UCSD-AML1 (cell line): ENCODE measurements around the gene ST6GAL1.
"Not testable (repeated sequence)": the region's sequence is repeated elsewhere in the genome, so short reads cannot be mapped to it uniquely, and the experiment has no call there.

Source experiments
- DNase-seq: peaks from one replicate; lab custom pipeline; 2025; ENCODE audit not compliant: unreplicated experiment; lab: John Stamatoyannopoulos, UW

Gene ST6GAL1, protein sequence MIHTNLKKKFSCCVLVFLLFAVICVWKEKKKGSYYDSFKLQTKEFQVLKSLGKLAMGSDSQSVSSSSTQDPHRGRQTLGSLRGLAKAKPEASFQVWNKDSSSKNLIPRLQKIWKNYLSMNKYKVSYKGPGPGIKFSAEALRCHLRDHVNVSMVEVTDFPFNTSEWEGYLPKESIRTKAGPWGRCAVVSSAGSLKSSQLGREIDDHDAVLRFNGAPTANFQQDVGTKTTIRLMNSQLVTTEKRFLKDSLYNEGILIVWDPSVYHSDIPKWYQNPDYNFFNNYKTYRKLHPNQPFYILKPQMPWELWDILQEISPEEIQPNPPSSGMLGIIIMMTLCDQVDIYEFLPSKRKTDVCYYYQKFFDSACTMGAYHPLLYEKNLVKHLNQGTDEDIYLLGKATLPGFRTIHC

DNA sequence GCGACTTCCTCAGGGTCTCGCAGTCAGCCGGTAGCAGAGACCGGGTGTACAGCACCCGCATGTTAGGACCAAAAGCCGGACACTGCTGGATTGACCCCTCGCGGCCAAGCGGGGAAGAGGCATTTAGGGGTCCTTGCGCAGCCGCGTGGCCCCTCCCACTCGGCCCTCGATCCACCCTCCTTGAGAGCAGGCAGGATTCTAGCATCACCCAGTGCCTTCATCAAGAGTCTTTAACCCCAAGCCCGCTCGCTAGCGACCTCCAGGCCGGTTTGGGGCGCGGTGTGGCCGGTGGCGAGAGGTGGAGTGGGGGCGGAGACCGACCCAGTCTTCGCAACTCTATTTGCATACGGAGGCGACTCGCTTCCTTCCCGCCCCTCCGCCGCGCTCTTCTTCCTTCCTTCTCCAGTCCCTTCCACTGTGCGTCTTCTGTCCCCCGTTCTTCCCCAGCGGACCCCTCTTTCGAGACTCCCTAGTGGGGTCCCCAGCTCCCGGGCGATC, at the start of gene ST6GAL1:
TSS of gene ST6GAL1 (plus strand) at position 384 of the 498 bp plus-strand sequence. CDS start 112,178 bp downstream, outside the sequence.
- peak; percentile 87 for DNase-seq

DNA sequence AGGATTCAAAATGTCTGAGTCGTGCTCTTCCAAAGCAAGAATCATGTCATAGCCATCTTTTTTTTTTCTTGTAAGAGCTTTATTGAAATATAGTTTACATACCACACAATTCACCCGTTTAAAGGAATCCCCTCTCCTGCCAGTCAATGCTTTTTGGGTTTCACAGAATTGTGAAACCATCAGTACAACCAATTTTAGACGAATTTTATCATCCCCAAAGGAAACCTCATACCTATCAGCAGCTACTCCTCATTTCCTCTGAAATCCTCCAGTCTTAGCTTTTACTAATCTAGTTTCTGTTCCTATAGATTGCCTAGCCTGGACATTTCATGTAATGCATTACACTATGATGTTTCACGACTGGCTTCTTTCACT, 48.2 kb upstream of the ST6GAL1 start:
- no peak for DNase-seq

DNA sequence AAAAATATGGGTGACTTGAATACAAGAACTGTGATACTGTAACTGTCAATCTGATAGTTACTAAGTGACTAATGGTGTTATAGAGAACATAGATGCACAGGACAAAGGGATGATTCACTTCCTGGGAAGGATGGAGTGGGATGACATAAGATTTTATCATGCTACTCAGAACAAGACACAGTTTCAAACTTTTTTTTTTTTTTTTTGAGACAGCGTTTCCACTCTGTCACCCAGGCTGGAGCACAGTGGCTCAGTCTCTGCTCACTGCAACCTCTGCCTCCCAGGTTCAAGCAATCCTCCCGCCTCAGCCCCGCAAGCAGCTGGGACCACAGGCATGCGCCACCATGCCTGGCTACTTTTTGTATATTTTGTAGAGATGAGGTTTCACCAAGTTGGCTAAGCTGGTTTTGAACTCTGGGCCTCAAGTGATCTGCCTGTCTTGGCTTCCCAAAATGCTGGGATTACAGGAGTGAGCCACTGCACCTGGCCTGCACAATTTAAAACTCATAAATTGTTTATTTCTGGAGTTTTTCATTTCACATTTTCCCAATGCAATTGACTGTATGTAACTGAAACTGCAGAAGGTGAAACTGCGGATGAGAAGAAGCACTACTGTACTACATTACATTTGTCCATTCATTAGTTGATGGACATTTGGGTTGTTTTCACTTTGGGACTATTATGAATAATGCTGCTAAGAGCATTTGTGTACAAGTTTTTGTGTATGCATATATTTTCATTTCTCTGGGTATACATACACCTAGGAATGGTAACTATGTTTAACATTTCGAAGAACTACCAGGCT, 47.2 kb upstream of the ST6GAL1 start:
- DNase-seq = no peak

DNA sequence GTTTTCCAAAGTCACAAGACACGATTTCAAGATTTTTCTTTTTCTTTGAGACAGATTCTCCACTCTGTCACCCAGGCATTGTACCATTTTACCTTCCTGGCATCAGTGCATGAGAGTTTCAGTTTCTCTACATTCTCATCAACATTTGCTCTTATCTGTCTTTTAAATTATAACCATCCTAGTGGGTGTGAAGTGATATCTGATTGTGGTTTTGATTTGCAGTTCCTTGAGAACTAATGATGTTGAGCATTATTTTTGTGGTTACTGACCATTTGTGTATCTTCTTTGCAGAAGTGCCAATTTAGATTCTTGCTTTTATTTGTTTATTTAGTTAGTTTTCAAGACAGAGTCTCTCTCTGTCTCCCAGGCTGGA, 46.7 kb upstream of the ST6GAL1 start:
- DNase-seq = no peak

DNA sequence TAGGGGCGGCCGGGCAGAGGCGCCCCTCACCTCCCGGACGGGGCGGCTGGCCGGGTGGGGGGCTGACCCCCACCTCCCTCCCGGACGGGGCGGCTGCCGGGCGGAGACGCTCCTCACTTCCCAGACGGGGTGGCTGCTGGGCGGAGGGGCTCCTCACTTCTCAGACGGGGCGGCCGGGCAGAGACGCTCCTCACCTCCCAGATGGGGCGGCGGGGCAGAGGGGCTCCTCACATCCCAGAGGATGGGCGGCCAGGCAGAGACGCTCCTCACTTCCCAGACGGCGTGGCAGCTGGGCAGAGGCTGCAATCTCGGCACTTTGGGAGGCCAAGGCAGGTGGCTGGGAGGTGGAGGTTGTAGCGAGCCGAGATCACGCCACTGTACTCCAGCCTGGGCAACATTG, 45.5 kb upstream of the ST6GAL1 start:
- DNase-seq = not testable (repeated sequence)

DNA sequence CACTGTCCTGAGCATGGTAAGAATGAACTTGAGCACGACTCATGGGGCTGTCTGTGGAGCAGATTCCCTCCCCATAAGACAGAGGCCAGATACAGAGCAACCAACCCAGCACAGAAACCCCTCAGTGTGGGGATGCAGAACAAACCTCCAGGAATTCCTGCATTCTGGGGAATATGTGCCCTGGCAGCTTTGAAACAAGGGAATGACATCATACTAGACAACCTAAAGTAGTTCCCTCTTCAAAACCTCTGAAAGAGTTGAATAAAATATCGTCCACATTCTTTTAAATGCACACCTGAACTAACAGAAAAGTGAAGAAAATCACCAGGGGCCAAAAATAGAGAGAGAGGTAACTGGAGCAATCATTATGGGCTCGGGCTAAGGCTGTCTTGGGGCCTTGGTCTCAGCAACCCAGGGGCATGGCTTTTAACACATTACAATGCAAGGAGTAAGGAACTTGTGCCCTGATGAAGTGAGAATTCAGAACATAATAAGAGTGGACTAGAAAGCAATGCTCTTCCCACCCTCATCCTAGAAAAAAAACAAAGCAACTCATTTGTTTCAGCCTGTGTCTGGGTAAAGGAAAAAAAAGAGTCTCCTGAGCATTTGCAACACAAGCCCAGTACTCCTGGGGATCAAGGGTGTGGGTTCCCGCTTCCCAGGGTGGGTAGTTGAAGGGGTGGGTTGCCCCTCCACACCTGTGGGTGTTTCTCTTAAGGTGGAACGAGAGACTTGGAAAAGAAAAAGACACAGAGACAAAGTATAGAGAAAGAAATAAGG, 43.9 kb upstream of the ST6GAL1 start:
- no peak for DNase-seq

DNA sequence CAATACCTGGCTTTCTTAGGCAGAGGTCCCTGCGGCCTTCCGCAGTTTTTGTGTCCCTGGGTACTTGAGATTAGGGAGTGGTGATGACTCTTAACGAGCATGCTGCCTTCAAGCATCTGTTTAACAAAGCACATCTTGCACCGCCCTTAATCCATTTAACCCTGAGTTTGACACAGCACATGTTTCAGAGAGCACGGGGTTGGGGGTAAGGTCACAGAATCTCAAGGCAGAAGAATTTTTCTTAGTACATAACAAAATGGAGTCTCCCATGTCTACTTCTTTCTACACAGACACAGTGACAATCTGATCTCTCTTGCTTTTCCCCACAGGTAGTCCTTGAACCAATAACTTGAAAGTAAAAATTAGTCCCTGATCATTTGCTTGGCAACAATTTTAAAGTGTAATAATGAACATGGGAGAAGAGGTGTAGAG, 42.8 kb upstream of the ST6GAL1 start:
- not testable (repeated sequence) for DNase-seq

DNA sequence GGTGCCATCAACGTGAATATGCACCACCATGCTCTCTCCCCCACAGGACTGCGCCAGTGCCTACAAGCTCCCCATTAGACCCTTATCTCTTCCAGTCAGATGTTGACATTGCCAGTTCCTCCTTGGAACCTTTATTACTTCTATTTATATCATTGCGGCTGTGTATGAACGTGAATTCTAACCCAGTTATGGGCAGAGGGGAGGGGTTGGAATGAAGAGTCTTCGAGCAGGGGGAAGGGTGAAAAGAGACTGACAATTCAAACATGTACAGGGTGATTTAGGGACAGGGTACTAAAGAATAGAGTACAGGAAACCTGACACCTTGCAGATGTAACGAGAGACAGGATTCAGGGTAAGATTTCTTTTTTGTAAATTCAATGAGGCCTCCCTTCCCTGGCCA, 41.8 kb upstream of the ST6GAL1 start:
- peak; percentile 50 for DNase-seq

DNA sequence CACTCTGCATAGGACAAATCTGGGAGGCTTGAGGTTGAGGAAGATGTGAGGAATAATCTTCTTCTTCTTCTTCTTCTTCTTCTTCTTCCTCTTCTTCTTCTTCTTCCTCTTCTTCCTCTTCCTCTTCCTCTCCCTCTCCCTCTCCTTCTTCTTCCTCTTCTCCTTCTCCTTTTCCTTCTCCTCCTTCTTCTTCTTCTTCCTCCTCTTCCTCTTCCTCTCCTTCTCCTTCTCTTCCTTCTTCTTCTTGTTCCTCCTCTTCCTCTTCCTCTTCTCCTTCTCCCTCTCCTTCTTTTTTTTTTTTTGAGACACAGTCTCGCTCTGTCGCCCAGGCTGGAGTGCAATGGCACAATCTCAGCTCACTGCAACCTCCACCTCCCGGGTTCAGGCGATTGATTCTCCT, 40.6 kb upstream of the ST6GAL1 start:
- not testable (repeated sequence) for DNase-seq

DNA sequence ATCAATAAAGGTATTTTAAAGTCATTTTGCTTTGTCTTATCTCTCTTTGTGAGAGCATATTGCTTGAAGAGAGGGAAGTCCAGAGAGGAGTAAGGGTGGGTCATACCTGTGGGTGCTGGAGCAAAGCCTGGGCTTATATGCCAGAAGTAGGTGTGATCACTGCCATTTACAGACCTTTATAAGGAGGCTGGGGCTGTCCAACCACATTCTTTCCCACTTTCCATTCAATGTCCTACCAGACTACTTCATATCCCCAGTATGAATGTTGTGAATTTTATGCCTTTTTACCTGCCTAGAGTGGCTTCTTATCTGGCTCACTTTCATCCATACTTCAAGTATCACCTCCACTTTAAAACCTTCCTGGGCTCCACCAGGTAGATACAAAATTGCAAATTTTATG, 39.4 kb upstream of the ST6GAL1 start:
- DNase-seq = no peak

DNA sequence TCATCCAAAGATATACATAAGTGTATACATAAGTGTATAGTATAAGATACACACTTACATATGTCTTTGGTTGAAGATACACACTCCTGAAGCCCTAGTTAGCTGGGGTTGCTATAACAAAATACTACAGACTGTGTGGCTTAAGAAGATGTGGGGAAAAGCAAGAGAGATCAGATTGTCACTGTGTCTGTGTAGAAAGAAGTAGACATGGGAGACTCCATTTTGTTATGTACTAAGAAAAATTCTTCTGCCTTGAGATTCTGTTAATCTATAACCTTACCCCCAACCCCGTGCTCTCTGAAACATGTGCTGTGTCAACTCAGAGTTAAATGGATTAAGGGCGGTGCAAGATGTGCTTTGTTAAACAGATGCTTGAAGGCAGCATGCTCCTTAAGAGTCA, 37.3 kb upstream of the ST6GAL1 start:
- DNase-seq = not testable (repeated sequence)

DNA sequence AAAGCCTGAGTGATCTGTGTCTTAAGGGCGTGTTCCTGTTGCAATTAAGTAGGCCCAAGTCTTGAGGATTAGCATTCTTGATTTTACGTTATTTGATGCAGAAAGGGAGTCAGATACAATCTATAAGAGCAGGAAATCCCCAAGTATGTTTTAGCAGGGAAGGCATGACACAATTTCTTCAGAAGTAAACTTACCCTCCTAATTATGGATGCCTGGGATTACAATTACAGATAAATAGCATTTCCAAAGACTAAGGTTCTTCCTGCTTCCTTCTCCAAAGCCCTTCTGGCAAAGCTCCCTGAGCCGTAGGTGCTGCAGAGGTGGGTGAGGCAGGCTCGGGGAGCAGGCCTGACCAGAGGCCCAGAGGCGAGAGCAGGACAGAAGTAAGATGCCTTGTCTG, 34.9 kb upstream of the ST6GAL1 start:
- DNase-seq = no peak

DNA sequence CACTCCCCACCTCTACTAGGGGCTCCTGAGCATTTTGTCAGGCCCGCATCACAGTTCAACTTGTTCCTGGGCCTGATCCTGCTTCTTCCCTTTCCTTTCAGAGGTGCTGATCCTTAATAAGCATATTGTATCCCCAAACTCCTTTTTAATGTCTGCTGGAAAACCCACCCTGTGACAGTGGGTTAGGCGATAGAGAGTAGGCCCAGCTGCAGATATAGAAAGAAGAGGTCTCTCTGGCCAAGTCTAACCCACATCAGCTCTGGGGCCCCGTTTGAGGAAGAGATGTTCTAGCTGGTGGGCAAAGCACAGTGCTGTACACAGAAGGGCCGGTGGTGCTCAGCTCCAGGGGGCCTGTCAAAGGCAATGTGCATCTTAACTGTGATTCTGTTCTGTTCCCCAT, 34.3 kb upstream of the ST6GAL1 start:
- no peak for DNase-seq

DNA sequence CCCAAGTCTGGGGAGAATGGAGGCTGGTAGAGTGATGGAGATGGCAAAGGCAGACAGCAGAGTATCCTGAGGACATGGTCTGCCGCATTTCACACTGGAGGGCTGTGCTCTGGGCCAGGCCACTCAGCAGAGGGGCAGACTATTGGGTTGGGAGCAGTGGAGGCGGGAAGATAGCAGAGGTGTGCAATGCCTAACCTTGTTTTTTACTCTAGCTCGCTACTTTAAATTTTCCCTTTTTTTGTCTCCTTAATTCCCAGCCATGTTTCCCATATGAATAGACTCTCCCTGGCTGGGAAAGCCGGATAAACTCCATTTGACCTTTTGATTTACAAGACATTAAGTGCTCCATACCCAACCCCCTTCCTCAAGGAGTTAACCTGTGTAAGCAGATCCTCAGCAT, 33.5 kb upstream of the ST6GAL1 start:
- no peak for DNase-seq

DNA sequence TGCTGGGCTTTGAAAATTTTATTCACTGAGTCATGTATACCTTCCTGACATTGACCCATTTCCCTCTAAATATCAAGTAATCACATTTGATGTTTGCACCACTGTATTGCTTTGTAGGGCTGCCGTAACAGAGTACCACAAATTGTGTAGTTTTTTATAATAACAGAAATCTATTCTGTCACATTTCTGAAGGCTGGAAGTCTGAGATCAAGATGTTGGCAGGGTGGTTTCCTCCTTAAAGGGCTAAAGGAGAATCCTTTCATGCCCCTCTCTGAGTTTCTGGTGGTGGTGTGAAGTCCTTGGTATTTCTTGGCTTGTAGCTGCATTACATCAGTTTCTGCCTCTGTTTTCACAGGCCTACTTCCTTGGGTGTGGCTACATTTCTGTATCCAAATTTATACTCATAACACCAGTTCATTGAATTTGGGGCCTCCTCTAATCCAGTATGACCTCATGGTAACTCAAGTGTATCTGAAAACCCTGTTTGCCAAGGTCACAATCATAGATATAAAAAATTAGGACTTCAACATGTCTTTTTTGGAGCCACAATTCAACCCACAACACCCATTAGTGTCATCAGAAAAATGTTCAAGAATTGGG, 29.1 kb upstream of the ST6GAL1 start:
- no peak for DNase-seq

DNA sequence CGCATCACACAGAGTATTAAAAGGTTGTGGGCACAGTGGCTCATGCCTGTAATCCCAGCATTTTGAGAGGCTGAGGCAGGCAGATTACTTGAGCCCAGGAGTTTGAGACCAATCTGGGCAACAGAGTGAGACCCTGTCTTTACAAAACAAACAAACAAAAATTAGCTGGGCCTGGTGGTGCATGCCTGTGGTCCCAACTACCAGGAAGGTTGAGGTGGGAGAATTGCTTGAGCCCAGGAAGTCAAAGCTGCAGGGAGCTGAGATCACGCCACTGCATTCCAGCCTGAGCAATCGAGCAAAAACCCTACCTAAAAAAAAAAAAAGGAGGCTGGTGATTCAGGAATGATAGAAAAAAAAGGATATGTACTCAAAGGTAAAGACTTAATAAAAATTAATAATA, 28.2 kb upstream of the ST6GAL1 start:
- no peak for DNase-seq

DNA sequence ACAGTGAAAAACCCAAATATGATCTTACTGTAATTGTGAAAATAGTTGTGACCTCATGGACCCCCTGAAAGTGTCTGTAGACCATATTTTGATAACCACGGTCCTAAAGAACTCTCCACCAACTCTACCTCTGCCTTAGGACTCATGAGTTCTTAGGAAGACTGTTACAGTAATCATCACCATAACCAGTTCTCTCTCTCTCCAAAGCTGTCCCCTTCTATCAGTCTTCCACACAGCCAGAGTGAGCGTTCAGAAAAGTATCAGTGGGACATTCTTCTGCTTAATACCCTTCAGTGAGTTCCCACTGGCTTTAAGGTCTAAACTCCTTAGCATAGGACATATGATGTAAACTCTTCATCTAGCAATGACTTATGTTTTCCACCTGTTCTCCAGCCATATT, 27.6 kb upstream of the ST6GAL1 start:
- no peak for DNase-seq

DNA sequence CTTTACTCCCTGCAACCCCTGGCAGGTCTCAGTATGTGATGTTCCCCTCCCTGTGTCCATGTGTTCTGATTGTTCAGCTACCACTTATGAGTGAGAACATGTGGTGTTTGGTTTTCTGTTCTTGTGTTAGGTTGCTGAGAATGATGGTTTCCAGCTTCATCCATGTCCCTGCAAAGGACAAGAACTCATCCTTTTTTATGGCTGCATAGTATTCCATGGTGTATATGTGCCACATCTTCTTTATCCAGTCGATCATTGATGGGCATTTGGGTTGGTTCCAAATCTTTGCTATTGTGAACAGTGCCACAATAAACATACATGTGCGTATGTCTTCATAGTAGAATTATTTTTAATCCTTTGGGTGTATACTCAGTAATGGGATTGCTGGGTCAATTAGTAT, 26.6 kb upstream of the ST6GAL1 start:
- DNase-seq = not testable (repeated sequence)

DNA sequence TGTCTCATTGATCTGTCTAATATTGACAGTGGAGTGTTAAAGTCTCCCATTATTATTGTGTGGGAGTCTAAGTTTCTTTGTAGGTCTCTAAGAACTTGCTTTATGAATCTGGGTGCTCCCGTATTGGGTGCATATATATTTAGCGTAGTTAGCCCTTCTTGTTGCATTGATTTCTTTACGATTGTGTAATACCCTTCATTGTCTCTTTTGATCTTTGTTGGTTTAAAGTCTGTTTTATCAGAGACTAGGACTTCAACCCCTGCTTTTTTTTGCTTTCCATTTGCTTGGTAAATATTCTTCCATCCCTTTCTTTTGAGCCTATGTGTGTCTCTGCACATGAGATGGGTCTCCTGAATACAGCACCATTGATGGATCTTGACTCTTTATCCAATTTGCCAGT, 23.3 kb upstream of the ST6GAL1 start:
- not testable (repeated sequence) for DNase-seq

DNA sequence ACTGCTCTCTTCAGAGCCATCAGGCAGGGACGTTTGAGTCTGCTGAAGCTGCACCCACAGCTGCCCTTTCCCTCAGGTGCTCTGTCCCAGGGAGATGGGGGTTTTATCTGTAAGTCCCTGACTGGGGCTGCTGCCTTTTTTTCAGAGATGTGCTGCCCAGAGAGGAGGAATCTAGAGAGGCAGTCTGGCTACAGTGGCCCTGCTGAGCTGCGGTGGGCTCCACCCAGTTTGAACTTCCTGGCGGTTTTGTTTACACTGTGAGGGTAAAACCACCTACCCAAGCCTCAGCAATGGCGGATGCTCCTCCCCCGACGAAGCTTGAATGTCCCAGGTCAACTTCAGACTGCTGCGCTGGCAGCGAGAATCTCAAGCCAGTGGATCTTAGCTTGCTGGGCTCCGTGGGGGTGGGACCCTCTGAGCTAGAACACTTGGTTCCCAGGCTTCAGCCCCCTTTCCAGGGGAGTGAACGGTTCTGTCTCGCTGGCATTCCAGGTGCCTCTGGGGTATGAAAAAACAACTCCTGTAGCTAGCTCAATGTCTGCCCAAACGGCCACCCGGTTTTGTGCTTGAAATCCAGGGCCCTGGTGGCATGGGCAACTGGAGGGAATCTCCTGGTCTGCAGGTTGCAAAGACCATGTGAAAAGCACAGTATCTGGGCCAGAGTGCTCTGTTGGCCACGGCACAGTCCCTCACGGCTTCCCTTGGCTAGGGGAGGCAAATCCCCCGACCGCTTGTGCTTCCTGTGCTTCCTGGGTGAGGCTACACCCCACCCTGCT, 21.1 kb upstream of the ST6GAL1 start:
- DNase-seq = peak; percentile 67
